ENCODE data around the gene HS1BP3.

GRCh38 chr2:20678086-20678395, 27.1 kb upstream of the HS1BP3 start:
- TF ChIP-seq CTCF (IDR thresholded peaks at IDR 0.05; ENCODE audit: insufficient read depth, low read length, poor library complexity, severe bottlenecking) (no peak), EZH2phosphoT487 (conservative IDR thresholded peaks at IDR 0.05; ENCODE audit: low read length) (no peak)
